Vagina (tissue), 2 donors: ENCODE data around the gene FA2H. TPM values are rescaled to one million over a fixed set of nuclear protein-coding genes. Genes with fewer than 3 reads are reported as not detected.
"Not testable (repeated sequence)": the region's sequence is repeated elsewhere in the genome, so short reads cannot be mapped to it uniquely, and the experiment has no call there.

Experiments
- DNase-seq, 2 donors: peaks; one replicate each; pipeline ENCODE4 v3.0.0-alpha.2; 2017; ENCODE audit errors: extremely low spot score in 2 of 2
- H3K27ac ChIP-seq: fragments of 200-600 bp; sonication (generic); one replicate; pipeline ENCODE4 v1.5.1; 2019
- H3K27me3 ChIP-seq: fragments of 200-600 bp; sonication (generic); one replicate; pipeline ENCODE4 v1.5.1; 2019
- H3K36me3 ChIP-seq, 2 donors: fragments of 200-600 bp; sonication (generic); one replicate each; pipeline ENCODE4 v1.5.1; 2017 to 2019
- H3K4me1 ChIP-seq: fragments of 200-600 bp; sonication (generic); one replicate; pipeline ENCODE4 v1.5.1; 2019
- H3K4me3 ChIP-seq, 2 donors: fragments of 200-600 bp; sonication (generic); 1 replicate in 1 of 2; 2 replicates in 1 of 2; pipeline ENCODE4 v1.5.1; 2016 to 2019
- H3K9me3 ChIP-seq: fragments of 200-600 bp; sonication (generic); one replicate; pipeline ENCODE4 v1.5.1; 2019
- POLR2A ChIP-seq, 2 donors: fragments of 450-650 bp; IDR thresholded peaks; one replicate each; pipeline ENCODE4 v1.6.1; 2017; ENCODE audit warnings: antibody characterized with exemption in 2 of 2, mild to moderate bottlenecking in 2 of 2, moderate library complexity in 2 of 2
- POLR2AphosphoS5 ChIP-seq, 2 donors: sonication (generic); formaldehyde crosslinking; IDR thresholded peaks; one replicate each; pipeline ENCODE4 v1.9.0; 2017; ENCODE audit warnings: antibody characterized with exemption in 2 of 2, mild to moderate bottlenecking in 2 of 2, low read depth in 1 of 2; ENCODE audit not compliant: insufficient read depth in 1 of 2
- intact Hi-C: fragments of 100-400 bp; cut with DNase I; formaldehyde crosslinking; loops from one replicate; pipeline ENCODE4 v1.15.1; 2023
- total RNA-seq: library from RNA; depleted of rRNA; stranded (reverse); fragments of >200 nt; gene quantifications from one replicate; pipeline ENCODE4 v1.2.3, GENCODE V29; 2016
- TF ChIP-seq, protein P1 (sequence below), 3 experiments: fragments of 450-650 bp in 2 of 3; fragments of 200-600 bp in 1 of 3; sonication (generic) in 1 of 3; IDR thresholded peaks; one replicate each; pipeline ENCODE4 v1.5.1; 2017 to 2019; ENCODE audit warnings: antibody characterized with exemption in 3 of 3, mild to moderate bottlenecking in 2 of 3, moderate library complexity in 2 of 3

FA2H gene, protein sequence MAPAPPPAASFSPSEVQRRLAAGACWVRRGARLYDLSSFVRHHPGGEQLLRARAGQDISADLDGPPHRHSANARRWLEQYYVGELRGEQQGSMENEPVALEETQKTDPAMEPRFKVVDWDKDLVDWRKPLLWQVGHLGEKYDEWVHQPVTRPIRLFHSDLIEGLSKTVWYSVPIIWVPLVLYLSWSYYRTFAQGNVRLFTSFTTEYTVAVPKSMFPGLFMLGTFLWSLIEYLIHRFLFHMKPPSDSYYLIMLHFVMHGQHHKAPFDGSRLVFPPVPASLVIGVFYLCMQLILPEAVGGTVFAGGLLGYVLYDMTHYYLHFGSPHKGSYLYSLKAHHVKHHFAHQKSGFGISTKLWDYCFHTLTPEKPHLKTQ
- total RNA-seq = not detected

DNA sequence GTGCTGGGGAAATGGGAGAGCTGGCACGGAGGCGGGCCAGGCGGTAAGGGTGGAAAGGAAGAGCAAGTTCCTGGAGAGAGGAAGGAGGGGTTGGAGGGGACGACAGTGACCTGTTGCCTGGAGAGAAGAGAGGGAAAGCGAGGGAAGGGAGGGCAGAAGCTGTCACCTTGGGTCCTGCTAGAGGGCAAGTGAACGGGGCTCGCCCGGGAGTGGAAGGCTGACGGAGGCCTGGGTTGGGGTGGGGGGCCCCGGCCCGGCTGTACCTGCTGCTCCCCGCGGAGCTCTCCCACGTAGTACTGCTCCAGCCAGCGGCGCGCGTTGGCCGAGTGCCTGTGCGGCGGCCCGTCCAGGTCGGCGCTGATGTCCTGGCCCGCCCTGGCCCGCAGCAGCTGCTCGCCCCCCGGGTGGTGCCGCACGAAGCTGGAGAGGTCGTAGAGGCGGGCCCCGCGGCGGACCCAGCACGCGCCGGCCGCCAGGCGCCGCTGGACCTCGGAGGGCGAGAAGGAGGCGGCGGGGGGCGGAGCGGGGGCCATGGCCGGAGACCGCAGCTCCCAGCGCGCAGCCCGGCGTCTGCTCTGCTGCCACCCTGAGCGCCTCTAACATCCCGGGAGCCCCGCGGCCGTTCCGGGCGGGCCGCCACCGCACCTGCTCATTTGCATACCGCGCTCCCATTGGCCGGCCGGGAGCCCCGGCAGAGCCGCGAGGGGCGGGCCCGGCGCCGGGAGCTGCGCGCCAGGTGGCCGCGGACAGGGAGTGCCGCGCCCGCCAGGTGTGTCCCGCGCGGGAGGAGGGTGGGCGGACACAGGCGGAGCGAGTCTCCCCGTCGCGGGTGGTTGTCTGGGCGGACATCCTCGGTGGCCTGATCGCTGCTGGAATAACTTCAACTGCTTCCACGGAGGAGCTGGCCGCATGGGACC lies at the start of gene FA2H:
Gene FA2H (minus strand): TSS at position 598 of the 917 bp plus-strand sequence. CDS start 65 bp downstream, at position 533.
- Histone ChIP-seq H3K27ac (no peak within 1 kb of the TSS), H3K9me3 (no peaks in the 10 kb centered on the region), H3K27me3 (no peaks in the 10 kb centered on the region), H3K4me1 (peaks cover 15% of the 10 kb centered on the region), H3K36me3 (no peaks in the 10 kb centered on the region), H3K4me3 (peak within 1 kb of the TSS; percentile 33 to 49)
- TF ChIP-seq, protein P1, sequence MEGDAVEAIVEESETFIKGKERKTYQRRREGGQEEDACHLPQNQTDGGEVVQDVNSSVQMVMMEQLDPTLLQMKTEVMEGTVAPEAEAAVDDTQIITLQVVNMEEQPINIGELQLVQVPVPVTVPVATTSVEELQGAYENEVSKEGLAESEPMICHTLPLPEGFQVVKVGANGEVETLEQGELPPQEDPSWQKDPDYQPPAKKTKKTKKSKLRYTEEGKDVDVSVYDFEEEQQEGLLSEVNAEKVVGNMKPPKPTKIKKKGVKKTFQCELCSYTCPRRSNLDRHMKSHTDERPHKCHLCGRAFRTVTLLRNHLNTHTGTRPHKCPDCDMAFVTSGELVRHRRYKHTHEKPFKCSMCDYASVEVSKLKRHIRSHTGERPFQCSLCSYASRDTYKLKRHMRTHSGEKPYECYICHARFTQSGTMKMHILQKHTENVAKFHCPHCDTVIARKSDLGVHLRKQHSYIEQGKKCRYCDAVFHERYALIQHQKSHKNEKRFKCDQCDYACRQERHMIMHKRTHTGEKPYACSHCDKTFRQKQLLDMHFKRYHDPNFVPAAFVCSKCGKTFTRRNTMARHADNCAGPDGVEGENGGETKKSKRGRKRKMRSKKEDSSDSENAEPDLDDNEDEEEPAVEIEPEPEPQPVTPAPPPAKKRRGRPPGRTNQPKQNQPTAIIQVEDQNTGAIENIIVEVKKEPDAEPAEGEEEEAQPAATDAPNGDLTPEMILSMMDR (IDR thresholded peaks at IDR 0.05) = no peak
- peak in 1 of 2 donors; percentile 17 for TF ChIP-seq POLR2A (IDR thresholded peaks at IDR 0.05)
- intact Hi-C loops = no loop called here
- peak; percentile 47 to 79 for DNase-seq

DNA sequence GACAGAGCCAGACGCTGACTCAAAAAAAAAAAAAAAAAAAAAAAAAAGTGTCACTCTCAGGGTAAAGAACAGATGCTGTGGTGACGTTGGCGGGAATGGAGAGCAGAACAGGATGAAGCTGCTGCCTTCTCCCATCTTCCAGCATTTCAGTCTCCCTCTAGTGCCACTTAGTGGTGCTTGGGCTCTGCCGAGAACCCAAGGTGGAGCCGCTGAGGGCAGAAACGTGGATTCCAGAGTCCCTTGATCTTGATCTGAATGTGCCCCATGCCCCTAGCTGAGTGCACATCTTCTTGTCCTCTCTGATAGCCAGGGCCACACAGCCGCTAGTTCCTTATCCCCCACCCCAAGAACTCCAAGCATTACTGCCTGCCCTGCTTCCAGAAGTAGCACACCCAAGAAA lies 43.2 kb upstream of the FA2H start:
- no peak overlapping the region for H3K27ac ChIP-seq
- TF ChIP-seq POLR2AphosphoS5 (IDR thresholded peaks at IDR 0.05; ENCODE audit: insufficient read depth in 1 of 2, low read depth in 1 of 2) = no peak
- peaks cover 6% of the 10 kb centered on the region for H3K4me1 ChIP-seq
- intact Hi-C loops = no loop called here
- DNase-seq = no peak
- H3K36me3 ChIP-seq = no peaks in the 10 kb centered on the region
- H3K9me3 ChIP-seq = no peaks in the 10 kb centered on the region
- no peaks in the 10 kb centered on the region for H3K27me3 ChIP-seq
- H3K4me3 ChIP-seq = no peak overlapping the region

DNA sequence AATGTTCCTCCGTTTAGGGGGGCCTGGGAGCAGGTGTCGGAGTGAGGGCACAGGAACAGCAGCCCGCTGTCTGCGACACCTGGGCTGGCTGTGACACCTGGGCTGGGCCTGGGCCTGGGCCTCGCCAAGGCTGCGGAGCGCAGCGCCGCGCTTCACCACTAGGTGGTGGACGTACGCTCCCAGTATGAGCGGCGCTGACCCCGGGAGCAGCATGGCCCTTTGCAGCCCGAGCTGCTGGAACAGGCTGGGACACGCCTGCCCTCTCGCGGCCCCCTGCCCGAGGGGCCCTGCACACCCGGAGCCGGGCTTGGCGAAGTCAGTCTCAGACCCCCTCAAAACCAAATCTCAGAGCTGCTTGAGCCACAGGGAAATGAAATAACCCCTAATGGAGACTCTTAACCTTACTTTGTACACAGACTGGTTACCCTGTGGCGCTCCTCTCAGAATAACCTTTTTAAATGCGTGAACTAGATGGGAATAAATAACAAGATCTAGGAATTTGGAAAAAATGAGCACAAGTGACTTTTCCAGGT lies 38.6 kb upstream of the FA2H start:
- no peak overlapping the region for H3K27ac ChIP-seq
- TF ChIP-seq, protein P1 (IDR thresholded peaks at IDR 0.05) = peak; percentile 80 to 92 (median 84)
- TF ChIP-seq POLR2A (IDR thresholded peaks at IDR 0.05) = no peak
- no peak for DNase-seq
- no peaks in the 10 kb centered on the region for H3K27me3 ChIP-seq
- peaks cover 9% of the 10 kb centered on the region for H3K4me1 ChIP-seq
- no peaks in the 10 kb centered on the region for H3K9me3 ChIP-seq
- H3K36me3 ChIP-seq = no peaks in the 10 kb centered on the region
- no peak overlapping the region for H3K4me3 ChIP-seq
- intact Hi-C loops = no loop called here

DNA sequence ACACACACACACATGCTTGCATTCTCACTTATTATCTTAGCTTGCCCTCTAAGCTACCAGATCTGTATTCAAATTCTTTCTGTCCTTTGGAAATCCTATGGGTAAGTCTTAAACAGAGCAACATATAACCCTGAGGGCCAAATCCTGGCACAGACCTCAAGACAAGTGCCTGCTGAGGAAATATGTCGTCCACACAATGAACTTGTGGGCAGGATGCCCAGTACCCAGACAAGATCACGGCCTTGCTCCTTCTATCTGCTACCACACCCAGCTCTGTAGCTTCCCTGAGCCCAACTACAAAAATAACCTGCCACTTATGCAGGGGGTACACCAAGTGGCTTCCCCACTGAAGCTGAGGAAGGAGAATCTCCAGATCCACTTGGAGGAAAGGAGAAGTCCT lies 37.3 kb upstream of the FA2H start:
- DNase-seq = no peak

DNA sequence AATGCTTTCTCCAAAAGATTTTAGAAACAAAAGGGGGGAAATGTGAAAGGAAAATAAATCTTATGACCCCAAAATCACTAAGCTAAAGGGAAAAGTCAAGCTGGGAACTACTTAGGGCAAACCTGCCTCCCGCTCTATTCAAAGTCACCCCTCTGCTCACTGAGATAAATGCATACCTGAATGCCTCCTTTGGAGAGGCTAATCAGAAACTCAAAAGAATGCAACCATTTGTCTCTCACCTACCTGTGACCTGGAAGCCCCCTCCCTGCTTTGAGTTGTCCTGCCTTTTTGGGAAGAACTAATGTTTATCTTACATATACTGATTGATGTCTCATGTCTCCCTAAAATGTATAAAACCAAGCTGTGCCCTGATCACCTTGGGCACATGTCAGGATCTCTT lies 36.6 kb upstream of the FA2H start:
- H3K4me3 ChIP-seq, H3K36me3 ChIP-seq, H3K27me3 ChIP-seq, H3K9me3 ChIP-seq, intact Hi-C loops, DNase-seq, H3K4me1 ChIP-seq, H3K27ac ChIP-seq: not testable (repeated sequence)

More for the DNA sequence above, 37.3 kb upstream of the FA2H start:
- H3K36me3 ChIP-seq = no peaks in the 10 kb centered on the region
- no peak for TF ChIP-seq POLR2A (IDR thresholded peaks at IDR 0.05)
- TF ChIP-seq, protein P1 (IDR thresholded peaks at IDR 0.05) = no peak
- TF ChIP-seq POLR2AphosphoS5 (IDR thresholded peaks at IDR 0.05; ENCODE audit: insufficient read depth in 1 of 2, low read depth in 1 of 2) = no peak
- no peak overlapping the region for H3K27ac ChIP-seq
- H3K4me1 ChIP-seq = peaks cover 9% of the 10 kb centered on the region
- no peaks in the 10 kb centered on the region for H3K27me3 ChIP-seq
- intact Hi-C loops = no loop called here
- H3K9me3 ChIP-seq = no peaks in the 10 kb centered on the region
- H3K4me3 ChIP-seq = no peak overlapping the region
